Lower leg skin (tissue), 3 donors: Measurements from ENCODE around the gene HDAC9.

Experiments used
- POLR2A ChIP-seq, 2 donors: fragments of 450-650 bp; IDR thresholded peaks; one replicate each; pipeline ENCODE4 v1.6.1; 2016 to 2017; ENCODE audit warnings: antibody characterized with exemption in 2 of 2, mild to moderate bottlenecking in 1 of 2, moderate library complexity in 1 of 2
- TF ChIP-seq, protein P1 (sequence below), 3 donors: fragments of 450-650 bp; IDR thresholded peaks; one replicate each; pipeline ENCODE4 v1.5.1; 2016; ENCODE audit warnings: antibody characterized with exemption in 3 of 3, mild to moderate bottlenecking in 3 of 3, moderate library complexity in 2 of 3

DNA sequence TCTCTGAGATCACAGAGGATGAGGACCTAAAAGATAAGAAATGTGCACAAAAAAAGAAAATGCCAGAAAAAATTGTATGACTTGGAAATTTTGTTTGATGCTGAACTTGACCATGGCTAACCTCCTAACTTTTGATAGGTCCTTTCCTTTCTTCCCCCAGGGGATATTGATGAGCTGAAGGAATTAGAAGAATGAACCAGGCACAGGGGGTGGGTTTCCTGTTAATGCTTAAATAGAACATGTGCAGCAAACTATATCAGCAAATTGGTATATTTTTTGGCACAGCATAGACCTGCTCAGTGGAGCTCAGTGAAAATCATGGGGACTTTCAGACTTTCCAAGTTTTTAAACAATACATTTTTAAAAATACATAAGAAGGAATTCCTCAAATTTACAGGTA is 300.7 kb downstream of the HDAC9 start:
- TF ChIP-seq, protein P1, sequence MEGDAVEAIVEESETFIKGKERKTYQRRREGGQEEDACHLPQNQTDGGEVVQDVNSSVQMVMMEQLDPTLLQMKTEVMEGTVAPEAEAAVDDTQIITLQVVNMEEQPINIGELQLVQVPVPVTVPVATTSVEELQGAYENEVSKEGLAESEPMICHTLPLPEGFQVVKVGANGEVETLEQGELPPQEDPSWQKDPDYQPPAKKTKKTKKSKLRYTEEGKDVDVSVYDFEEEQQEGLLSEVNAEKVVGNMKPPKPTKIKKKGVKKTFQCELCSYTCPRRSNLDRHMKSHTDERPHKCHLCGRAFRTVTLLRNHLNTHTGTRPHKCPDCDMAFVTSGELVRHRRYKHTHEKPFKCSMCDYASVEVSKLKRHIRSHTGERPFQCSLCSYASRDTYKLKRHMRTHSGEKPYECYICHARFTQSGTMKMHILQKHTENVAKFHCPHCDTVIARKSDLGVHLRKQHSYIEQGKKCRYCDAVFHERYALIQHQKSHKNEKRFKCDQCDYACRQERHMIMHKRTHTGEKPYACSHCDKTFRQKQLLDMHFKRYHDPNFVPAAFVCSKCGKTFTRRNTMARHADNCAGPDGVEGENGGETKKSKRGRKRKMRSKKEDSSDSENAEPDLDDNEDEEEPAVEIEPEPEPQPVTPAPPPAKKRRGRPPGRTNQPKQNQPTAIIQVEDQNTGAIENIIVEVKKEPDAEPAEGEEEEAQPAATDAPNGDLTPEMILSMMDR (IDR thresholded peaks at IDR 0.05) = no peak
- TF ChIP-seq POLR2A (IDR thresholded peaks at IDR 0.05) = no peak
